Ovary (tissue), 3 donors: Measurements from ENCODE around the gene BAZ1A.

Experiments used
- POLR2A ChIP-seq: fragments of 450-650 bp; IDR thresholded peaks from one replicate; pipeline ENCODE4 v1.6.1; 2017; ENCODE audit warnings: antibody characterized with exemption, mild to moderate bottlenecking, moderate library complexity
- TF ChIP-seq, protein P1 (sequence below), 3 donors: fragments of 450-650 bp in 2 of 3; fragments of 200-600 bp in 1 of 3; IDR thresholded peaks; one replicate each; pipeline versions ENCODE4 v1.5.1 to v1.8.0; 2016 to 2022; ENCODE audit warnings: antibody characterized with exemption in 3 of 3, mild to moderate bottlenecking in 1 of 3
- donor health status: DM: no; HTN: no; CAD: no.

DNA sequence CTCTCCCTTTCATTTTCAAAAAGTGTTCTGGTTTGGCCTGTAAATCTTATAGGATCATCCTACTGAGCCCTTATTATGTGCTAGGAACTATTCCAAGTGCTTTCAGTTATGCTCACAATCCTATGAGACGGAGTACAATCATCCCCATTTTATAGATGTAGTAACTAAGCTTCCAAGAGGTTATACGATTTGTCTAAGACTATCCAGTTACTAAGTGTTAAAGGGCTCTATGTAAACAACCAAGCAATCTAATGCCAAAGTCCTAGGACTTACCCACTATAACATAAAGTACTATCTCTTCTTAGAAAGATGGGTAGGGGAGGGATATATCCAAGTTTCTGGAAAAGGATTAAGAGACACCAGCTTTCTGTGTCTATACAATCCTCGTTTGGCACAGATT lies 167.4 kb downstream of the BAZ1A start:
- no peak for TF ChIP-seq POLR2A
- TF ChIP-seq, protein P1, sequence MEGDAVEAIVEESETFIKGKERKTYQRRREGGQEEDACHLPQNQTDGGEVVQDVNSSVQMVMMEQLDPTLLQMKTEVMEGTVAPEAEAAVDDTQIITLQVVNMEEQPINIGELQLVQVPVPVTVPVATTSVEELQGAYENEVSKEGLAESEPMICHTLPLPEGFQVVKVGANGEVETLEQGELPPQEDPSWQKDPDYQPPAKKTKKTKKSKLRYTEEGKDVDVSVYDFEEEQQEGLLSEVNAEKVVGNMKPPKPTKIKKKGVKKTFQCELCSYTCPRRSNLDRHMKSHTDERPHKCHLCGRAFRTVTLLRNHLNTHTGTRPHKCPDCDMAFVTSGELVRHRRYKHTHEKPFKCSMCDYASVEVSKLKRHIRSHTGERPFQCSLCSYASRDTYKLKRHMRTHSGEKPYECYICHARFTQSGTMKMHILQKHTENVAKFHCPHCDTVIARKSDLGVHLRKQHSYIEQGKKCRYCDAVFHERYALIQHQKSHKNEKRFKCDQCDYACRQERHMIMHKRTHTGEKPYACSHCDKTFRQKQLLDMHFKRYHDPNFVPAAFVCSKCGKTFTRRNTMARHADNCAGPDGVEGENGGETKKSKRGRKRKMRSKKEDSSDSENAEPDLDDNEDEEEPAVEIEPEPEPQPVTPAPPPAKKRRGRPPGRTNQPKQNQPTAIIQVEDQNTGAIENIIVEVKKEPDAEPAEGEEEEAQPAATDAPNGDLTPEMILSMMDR (IDR thresholded peaks at IDR 0.05) = no peak
